Fibroblast of pulmonary artery (primary cell): ENCODE data around the gene SORCS2.
A peak's percentile ranks its signal among the peaks of the same experiment; 100 is the strongest.
"Not testable (repeated sequence)": the region's sequence is repeated elsewhere in the genome, so short reads cannot be mapped to it uniquely, and the experiment has no call there.

ENCODE experiments used
- DNase-seq: peaks from one replicate; pipeline ENCODE4 v3.0.0-alpha.2; 2010; ENCODE audit warnings: low read depth
- H3K4me3 ChIP-seq: replicated peaks from 2 replicates; pipeline ENCODE4 v1.5.1; 2011; ENCODE audit warnings: low read depth, mild to moderate bottlenecking, control low read depth, low read length, moderate library complexity
- TF ChIP-seq, protein P1 (sequence below): IDR thresholded peaks from 2 replicates; pipeline ENCODE4 v1.5.1; 2011; ENCODE audit warnings: mild to moderate bottlenecking, control low read depth, low read length, inconsistent platforms; ENCODE audit errors: missing control alignments

Gene SORCS2

DNA sequence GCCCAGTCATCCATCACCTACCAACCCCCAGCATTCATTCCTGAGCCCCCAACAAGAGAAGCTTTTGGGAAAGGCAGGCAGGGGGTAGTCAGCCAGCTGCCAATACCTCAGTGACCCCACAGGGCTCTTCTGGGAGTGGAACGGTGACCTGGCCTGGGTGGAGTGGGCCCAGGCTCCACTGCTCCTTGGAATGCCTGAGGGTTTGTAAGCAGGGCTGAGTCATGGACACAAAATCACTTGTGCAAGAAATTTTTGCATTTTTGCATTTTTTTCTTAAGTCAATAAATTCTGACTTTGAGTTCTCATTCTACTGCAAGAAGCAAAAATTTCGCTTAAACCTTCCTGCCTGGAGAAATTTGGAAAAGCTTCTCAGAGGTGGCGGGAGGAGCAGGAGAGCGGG lies 18.5 kb downstream of the SORCS2 start:
- TF ChIP-seq, protein P1, sequence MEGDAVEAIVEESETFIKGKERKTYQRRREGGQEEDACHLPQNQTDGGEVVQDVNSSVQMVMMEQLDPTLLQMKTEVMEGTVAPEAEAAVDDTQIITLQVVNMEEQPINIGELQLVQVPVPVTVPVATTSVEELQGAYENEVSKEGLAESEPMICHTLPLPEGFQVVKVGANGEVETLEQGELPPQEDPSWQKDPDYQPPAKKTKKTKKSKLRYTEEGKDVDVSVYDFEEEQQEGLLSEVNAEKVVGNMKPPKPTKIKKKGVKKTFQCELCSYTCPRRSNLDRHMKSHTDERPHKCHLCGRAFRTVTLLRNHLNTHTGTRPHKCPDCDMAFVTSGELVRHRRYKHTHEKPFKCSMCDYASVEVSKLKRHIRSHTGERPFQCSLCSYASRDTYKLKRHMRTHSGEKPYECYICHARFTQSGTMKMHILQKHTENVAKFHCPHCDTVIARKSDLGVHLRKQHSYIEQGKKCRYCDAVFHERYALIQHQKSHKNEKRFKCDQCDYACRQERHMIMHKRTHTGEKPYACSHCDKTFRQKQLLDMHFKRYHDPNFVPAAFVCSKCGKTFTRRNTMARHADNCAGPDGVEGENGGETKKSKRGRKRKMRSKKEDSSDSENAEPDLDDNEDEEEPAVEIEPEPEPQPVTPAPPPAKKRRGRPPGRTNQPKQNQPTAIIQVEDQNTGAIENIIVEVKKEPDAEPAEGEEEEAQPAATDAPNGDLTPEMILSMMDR = no peak
- DNase-seq = peak; percentile 73
- H3K4me3 ChIP-seq = no peak overlapping the region

DNA sequence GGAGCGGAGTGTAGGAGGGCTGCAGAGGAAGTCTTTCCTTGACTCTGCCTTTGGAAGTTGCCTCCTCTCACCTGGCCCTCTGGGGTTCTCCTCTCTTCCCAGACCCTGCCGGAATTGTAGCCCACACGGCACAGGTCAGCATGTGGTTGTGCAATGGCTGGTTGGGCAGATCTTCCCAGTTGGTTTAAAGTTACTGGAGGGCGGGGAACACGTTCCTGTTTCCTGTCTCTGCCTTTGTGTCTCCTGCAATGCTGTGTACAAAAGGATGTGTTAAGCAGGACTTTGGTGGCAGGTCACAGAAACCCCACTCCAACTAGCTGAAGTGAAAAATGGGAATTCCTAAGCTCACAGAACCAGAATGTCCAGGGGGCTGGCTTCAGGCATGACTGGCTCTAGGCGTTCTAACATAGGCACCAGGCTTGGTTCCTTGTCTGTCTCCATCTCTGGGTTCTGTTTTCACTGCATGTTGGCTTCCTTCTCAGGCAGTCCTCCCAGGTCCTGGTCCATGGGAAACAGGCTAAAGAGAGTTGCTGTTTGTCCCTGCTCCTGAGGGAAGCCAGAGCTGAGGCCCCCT lies 19.9 kb downstream of the SORCS2 start:
- TF ChIP-seq, protein P1 = no peak
- H3K4me3 ChIP-seq = no peak overlapping the region
- no peak for DNase-seq

DNA sequence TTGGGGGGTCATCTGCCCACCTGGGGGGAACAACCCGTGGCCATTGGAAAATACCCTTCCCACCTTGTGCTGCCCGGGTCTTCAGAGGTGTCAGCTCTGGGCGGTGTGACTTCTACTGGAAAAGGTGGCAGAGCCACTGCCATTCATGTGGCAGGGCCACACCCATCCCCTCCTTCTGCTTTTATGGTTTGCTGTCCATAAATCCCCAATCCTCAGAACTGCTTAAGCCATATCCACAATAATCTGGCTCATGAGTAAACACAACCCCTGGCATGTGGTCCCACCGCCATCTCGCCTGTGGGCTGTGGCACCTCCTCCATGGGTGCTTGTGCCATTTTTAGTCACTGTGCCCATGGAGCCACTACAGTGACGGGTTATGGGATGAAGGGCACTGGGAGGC lies 20.6 kb downstream of the SORCS2 start:
- no peak overlapping the region for H3K4me3 ChIP-seq
- TF ChIP-seq, protein P1 = no peak
- DNase-seq = no peak

DNA sequence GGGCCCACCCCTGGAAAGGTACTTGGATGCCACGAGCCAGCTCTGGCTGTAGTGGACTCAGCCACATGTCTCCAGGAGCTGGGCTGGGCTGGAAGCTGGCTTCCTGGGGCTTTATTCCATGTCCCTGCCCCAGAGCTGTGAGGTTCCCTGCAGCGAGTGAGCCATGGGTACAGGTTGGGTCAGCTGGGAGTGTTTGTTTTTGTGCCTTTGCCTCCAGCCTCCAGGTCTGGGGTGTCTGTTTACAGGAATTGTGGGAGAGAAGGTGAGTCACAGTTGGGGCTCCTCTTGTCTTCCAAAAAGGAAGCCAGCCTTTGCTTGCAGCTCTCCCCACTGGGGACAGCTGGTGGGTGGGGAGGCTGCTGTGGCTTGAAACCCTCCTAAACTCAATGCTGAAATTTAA lies 21.5 kb downstream of the SORCS2 start:
- TF ChIP-seq, protein P1 = no peak
- no peak overlapping the region for H3K4me3 ChIP-seq
- DNase-seq = no peak

DNA sequence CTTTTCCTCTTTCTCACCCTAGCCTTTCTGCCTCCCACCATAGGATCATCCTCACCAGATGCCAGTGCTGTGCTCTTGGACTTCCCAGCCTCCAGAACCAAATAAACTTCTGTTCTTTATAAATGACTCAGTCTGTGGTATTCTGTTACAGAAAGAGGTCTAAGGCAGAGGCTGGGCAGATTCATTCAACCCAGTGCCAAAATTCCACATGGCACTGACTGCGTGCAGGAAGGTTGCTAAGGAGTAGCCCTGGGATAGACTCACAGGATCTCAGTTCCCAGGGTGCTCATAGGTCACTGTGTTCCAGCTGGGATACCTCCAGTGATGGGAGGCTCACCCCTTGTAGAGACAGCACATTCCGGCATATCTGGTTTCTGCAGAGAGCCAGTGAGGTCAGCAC lies 22.0 kb downstream of the SORCS2 start:
- no peak for DNase-seq
- H3K4me3 ChIP-seq = no peak overlapping the region
- TF ChIP-seq, protein P1 = no peak

DNA sequence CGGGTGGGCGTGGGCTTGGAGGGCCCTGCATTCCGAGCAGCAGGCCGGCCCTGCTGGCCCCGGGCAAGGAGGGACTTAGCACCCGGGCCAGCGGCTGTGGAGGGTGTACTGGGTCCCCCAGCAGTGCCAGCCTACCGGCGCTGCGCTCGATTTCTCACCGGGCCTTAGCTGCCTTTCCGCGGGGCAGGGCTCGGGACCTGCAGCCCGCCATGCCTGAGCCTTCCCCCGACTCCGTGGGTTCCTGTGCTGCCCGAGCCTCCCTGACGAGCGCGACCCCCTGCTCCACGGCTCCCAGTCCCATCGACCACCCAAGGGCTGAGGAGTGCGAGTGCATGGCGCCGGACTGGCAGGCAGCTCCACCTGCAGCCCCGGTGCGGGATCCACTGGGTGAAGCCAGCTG lies 22.8 kb downstream of the SORCS2 start:
- not testable (repeated sequence) for DNase-seq, H3K4me3 ChIP-seq

DNA sequence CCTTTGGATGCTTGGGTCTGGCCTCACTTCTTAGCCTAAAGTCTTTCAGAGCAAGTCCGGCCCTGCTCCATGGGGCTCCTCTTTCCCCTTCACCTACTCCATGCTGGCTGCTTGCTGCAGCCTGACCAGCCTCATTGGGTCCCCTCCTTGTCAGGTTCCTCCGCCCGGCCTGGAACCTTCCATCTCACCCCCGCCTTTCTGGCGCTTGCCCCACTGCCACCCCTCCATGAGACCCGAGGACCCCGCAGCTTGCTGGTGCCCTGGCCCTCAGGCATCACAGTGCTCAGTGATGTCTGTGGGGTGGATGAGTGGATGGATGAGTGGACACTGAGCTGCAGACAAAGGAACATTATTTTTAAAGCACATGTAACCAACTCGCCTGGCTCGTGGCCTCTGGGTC lies 24.7 kb downstream of the SORCS2 start:
- no peak overlapping the region for H3K4me3 ChIP-seq
- TF ChIP-seq, protein P1 = no peak
- no peak for DNase-seq
